Left lobe of liver (tissue), 2 donors: ENCODE measurements around the gene TPRG1L. TPM values are rescaled to one million over a fixed set of nuclear protein-coding genes. Genes with fewer than 3 reads are reported as not detected.

Source experiments
- ATAC-seq: fragments of 200-7000 bp; cut with Tn5 transposase; one replicate; pipeline ENCODE4 v1.9.1; 2020; ENCODE audit warnings: mild to moderate bottlenecking, moderate library complexity
- DNase-seq: peaks from one replicate; pipeline ENCODE4 v3.0.0-alpha.2; 2020; ENCODE audit warnings: low spot score
- total RNA-seq: library from RNA; stranded (reverse); gene quantifications from one replicate; pipeline ENCODE4 v1.2.1, GENCODE V29; 2021
- donor health status: DM: no; HTN: no; CAD: no; lungs with moderate emphysema.
- donor health status: DM: no; HTN: yes; CAD: no.

TPRG1L gene
- total RNA-seq, 1 donor from 2014 or later, result 49.9 TPM

DNA sequence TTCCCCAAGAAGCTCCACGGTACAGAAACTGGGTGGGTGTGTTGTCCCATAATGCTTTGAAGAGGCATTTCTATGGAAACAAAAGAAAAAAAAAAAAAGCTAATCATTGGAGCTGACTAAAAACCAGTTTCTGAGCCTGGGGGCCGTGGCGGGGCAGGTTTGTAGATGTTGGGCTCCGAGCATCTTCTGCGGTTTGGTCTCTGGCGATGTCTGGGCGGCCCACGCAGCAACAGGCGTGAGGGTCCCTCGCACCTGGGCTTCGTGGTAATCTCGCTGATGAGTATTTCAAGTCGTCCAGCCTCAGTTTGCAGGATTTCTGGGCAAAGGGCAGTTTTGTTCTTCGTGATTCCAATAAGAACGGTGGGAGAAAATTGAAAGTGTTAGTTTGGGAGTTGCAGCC is 34.3 kb downstream of the TPRG1L start:
- no peak for DNase-seq

DNA sequence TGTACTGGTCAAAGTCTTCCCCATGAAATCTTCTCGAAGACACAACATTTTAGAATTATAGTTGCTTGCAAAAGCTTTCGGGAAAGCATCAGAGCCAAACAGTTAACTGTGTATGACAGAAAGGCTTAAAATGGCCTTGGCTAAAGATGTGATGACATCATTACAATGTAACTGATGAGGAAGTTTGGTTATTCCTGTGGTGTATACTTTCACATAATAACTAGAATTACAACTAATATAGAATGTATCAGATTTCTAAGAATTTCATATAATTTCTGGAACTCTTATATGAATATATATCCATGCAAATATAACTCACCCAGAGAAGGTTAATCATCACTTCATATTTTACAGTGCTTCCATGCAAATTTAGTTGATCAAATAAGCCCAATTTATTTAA is 35.9 kb downstream of the TPRG1L start:
- ATAC-seq (no peak), DNase-seq (no peak)

More for the DNA sequence above, 34.3 kb downstream of the TPRG1L start:
- ATAC-seq, result no peak

DNA sequence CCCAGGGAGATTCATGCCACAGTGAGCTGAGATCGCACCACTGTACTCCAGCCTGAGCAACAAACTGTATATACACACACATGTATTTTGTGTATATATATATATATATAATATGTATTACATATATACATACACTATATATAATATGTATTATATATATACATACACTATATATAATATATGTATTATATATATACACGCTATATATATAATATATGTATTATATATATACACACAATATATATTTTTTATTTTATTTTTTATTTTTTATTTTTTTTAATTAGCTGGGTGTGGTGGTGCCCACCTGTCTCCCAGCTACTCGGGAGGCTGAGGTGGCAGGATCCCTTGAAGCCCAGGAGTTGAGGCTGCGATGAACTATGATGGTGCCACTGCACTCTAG is 36.8 kb downstream of the TPRG1L start:
- DNase-seq (no peak), ATAC-seq (no peak)

DNA sequence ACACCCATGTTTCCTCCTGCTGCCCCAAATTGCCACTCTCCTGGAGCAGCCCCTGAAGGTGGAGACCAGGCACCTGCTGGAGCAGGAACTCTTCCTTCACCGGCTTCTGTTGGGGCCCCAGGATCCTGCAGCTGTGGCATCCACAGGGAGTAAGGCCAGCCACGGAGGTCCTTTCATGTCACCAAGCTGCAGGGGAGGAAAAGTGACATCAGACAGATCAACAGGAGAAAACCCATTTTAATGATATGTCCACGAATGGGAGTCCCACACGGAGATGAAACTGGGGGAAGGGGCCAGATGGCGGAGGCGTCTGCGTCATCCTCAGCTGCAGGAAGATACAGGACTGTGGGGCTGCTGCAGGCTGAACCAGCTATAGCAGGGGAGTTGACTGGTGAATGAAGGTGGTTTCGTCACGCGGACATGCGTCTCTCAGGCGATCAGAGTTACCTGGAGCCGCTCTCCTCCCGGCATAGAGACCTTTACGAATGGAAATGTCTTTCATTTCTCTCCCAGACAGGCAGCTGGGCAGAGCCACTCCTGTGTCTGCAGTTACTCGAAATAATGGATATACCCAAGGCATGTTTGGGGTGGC is 37.4 kb downstream of the TPRG1L start:
- DNase-seq, result no peak
- ATAC-seq, result no peak

DNA sequence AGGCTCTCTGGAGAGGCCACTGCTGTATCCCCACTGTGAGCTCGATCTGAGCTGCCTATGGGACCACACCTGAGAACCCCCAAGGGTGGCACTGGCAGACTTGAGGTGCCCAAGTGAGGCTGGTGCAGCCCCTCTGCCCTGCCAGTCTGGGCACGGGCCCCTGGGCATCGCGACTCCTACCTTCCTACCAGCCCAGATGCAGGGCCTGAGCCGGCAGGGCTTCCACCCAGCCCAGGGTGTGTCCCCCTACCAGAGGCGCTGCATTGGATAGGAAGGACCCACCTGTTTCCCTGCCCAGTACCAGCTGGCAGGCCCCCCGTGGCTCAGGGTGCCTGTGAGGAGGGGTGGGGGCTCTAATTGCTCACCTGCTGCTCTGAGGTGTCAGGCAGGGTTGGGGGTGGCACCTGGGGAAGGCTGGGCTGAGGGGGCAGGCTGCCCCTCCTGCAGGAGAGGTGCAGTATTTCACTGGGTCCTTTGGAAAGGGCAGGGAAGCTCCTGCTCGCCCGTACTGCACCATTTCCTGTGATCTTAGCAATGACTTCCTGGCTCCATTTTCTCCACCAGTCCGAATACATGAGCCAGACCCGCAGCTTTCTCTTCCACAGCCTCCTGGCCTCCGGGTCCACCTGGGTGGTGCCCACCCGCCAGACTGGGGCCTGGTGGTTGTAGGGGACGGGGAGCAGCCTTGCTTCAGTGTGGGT is 39.3 kb downstream of the TPRG1L start:
- DNase-seq (no peak), ATAC-seq (no peak)

DNA sequence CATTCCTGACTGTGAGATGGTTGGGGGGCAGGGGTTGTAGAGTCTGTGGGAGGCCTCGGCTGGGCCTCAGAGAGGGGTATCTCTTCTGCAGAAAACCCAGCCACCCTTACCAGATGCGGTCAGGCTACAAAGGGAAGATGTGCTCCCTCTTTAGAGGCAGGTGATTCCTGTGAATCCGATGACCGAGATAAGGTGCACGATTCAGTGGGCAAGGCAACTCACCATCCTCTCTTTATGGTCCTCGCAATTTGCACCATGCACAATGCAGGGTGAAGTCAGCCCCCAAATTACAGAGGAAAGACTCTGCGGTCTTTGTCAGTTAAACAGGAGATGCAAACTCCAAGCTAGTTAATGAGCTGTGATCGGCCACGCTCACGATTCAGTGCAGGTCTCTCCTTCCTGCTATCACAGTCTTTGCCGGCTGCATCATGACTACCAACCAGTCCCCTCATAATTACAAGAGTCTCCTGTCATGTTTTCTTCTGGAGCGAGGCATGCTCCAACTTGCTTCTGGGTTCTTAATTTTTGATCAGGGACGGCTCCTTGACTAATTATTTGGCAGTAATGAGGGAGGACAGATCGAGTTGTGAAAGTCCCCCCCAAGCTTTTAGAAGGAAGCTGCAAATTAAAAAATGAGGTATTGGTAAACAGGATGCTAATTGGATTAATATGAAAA is 40.0 kb downstream of the TPRG1L start:
- no peak for DNase-seq

DNA sequence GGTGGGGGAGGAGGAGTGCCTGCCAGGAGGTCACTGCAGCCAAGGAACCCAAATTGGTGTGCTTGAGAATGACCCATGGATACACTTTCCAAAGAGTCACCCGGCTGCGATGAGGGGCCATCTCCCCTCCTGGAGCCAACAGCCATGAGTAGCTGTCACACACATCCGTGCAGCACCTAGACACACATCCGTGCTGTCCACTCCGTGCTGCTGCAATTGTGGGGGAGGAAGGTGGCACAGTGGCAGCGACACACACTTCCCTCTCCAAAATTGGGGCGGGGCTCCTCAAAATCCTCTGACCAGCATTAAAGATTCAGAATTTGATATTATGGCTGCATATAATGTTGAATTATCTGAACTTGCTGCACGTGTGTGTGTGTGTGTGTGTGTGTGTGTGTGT is 43.3 kb downstream of the TPRG1L start:
- DNase-seq, result no peak
- ATAC-seq, result no peak

More for the DNA sequence above, 40.0 kb downstream of the TPRG1L start:
- no peak for ATAC-seq

DNA sequence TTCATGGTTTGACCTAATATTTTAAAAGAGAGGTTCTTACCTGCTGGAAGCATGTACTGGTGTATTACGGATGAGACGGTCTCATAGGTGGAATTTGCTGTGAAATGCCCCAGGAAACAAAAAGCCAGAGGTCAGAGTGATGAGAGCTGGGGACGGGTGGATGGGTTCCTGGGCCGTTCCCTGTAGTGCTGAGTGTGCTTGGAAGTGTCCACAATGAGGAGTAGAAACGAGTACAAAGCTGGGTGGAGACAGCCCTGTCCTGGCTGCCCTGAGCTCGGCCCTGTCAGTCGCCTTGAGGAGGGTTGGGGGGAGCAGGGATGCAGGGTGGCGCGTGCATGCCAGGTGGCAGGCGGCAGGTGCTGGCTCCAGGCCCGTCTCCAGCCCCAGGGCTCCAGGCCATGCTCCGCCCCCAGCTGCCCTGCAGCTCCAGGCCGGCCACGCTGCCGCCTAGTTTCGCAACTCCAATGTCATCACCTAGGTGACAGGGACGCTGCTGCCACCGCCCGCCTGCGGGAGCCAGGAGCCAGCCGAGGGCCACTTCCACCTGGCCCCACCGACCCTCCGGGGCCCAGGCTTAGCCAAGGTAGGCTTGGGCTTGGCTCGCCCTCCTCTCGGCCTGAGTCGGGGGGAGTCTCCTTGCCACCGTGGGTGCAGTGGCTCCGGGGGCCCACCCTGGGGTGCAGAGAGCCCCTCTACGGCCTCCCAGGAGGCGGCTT is 43.9 kb downstream of the TPRG1L start:
- ATAC-seq, result peak; percentile 93
- DNase-seq, result peak; percentile 96

DNA sequence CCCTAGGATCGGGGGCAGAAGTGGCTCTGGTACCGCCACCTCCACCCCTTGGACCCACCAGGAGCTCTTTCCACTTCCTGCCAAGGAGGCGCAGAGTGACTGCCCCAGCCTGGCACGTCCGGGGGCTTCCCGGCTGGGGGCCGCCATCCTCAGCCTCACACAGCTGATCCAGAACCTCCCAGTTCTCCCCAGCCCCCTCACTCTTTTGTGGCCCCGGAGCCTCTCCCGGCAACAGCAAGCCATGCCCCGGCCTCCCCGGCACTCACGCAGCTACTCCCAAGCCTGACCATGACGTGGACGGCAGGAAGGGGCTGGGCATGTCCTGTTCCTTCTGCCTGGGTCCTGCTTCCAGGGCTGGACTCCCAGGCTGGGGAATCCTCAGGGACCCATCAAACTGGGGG is 44.6 kb downstream of the TPRG1L start:
- no peak for DNase-seq

DNA sequence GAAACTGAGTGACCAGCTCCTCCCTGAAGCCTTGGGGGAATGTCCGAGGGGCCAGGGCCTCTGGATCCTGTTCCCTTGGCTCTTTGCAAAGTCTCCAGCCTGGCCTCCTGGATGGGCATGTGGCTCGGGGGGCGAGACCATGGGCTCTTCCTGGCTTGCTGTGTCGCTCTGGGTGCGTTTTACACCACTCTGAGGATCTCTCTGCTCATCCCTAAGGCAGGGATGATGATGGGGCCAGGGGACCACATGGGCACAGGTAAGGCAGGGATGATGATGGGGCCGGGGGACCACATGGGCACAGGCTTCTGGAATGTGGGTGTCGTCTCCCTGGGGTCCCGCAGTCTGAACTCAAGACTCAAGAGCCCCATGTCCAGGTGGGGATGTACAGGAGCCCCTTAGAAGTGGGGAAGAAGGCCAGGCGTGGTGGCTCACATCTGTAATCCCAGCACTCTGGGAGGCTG is 45.2 kb downstream of the TPRG1L start:
- DNase-seq (no peak), ATAC-seq (no peak)

More for the DNA sequence above, 44.6 kb downstream of the TPRG1L start:
- ATAC-seq, result no peak

DNA sequence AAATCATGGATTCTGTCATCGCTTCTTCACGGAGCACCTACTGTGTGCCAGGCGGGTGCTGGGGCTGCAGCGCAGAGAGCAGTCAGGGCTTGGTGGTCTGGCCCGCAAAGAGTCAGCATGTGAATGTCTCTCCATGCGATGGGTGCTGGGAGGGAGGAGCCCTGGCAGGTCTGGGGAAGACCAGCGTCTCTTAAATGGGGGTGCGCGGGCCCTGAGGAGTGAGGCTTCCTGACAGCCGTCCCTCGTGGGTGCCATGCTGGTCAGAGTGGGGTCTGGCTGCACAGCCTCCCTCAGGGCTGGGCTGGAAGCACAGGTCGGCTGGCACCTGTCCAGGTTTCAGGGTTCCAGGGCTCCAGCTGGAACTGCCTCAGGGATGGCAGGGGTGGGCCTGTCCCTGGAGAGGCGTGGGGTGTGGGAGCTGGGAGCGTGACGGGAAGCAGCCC is 46.0 kb downstream of the TPRG1L start:
- ATAC-seq (no peak), DNase-seq (no peak)

DNA sequence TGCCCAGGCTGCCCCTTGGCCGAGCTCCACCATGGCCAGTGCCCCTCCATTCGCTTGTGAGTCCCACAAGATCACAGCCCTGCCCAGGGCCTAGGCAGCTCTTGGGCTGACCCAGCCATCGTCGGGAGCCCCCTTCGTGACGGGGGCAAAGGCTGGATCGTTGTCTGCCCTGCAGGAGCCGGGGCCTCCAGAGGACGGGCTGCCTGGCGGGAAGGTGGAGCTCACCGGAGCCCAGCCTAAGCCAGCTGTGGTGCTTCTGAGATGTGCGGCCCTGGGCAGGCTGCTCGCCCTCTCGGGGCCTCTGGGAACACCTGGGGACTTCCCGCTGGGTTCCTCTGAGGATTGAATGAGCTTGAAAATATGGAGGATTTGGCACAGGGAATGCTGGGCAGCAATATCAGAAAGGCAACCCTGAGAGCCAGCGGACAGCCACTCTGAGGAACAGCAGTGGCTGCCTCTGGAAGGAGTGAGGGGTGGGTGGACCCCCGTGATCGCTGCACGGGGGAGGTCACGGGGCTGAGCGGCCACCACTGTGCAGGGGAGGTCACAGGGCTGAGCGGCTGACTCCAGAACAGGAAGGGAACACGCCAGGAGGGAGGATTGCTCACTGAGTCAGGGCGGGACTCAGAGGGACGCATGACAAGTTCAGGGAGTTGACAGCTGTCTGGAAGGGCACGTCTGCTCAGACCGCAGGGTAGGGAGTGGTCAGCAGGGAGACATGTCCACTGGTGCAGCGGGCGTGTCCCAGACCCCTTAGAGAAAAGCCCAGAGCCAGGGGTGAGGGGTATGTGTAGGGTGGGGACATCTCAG is 46.8 kb downstream of the TPRG1L start:
- DNase-seq, result no peak
- ATAC-seq, result no peak

DNA sequence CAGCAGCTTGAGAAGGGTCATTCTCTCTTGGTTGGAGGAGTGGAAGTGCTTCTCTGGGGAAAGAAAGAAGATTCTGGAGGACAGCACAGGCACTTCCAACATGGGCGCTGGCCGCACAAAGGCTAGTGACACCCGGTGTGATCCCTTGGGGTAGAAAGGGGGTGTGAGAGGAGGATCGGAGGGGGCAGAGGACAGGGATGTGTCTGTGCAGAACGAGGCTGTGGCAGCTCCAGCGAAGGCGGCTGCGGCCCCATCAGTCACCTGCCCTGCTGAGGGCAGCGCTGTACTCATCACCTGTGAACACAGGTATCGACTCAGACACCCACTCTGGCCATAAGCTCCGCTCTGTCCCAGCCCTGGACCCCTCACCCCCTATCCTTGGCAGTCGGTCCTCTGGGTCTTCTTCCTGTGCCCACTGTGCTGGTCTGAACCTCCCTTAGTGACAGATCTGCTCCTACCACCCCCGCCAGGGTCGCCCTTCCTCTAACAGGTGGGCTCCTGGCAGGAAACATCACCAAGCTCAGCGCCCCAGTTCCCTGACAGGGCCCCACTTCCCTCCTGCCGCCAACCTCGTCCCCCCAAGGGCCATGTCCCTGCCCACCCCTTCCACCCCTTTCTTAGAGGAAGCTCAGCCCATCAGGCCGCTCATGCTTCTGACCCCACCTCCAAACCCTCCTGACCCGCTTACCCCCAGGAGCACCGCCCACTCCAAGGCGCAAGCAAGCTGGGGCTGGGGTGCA is 47.6 kb downstream of the TPRG1L start:
- DNase-seq (no peak), ATAC-seq (no peak)

DNA sequence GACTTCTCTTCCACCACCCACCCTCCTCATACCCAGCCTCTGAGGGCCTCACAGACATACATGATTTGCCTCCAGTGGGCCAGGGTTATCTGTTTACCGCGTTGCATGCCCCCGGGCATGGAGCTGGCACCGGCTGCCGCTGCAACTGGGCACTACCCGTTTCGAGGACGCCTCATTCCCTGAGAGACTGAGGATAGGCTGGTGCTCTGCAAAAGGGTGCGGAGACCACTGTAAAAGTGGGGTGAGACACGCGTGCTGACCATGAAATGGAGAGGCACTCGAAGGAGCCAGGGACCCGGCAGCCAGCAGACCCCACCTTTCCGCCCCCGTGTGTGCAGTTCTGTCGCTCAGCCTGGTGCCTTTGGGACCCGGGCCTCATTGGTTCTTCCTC is 48.2 kb downstream of the TPRG1L start:
- no peak for DNase-seq

DNA sequence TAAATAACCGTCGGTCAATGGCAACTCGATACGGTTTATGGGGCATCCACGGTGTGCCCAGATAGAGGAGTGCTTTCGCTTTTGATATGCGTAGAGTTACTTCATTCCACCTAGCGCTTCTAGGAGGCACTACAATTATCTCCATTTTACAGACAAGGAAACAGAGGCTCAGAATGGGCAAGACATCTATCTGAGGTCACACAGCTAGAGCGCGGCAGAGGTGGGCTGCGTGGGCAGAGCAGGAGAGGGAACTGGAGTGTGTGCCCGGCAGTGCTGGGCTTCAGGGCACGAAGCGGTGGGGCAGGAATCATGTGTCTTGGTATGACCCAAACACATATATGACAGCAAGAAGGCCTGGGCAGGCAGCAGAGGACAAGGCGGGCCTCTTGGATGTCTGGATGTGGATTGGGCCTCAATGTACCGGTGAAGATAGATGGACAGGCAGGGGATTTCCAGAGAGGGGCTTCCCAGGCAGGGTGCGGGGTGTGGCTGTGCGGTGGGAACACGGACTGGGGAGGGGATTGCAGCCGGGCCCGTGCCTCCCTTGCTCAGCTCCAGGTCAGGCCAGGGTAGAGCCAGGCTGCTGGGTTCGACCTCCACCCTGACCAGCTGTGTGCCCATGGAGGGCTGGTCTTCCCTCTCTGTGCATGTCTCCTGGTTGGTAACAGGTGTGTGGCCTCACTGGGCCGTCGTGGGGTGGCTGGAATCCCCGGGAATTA is 48.7 kb downstream of the TPRG1L start:
- ATAC-seq (no peak), DNase-seq (no peak)

More for the DNA sequence above, 48.2 kb downstream of the TPRG1L start:
- no peak for ATAC-seq

DNA sequence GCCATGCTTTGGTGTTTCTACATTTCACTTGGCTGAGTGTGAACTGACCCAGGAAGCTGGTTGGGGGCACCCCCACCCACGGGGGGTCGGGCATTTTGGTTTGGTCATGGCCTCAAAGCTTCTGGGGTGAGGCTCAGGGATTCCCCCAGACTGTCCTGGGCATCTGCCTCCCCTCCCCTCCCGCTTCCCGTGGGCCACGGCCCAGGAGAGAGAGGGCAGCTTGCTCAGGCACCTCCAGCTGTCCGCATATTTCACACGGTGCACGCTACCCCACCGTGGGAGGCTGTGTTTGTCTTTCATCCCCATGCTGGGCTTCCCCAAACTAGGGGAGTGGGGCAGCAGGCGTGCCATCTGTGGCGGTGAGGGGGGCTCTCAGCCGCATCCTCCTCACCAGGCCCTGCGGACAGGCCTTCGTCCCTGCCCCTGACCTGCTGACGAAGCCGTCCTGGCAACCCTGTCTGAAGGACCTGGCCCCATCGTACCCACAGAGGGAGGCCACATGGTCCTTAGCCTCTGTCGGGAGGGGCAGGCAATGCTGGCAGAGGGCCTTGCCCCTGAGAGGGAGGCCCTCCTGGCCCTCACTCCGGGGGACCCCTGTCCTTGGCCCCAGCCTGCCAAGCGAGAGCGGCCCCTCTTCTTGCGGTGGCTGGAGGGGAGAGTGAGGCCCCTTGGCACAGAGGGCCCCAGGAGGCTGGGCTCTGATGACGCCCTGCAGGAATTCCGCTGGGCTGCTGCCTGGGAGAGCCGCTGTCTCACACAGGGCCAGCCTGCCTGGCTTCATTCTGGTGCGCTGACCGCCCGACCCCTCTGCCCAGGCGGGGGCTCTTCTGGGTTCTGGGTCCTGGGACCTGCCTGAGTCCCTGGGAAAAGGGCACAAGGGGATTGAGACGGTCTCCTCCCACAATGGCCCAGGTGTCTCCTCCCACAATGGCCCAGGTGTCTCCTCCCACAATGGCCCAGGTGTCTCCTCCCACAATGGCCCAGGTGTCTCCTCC is 49.6 kb downstream of the TPRG1L start:
- ATAC-seq, result no peak
- no peak for DNase-seq

DNA sequence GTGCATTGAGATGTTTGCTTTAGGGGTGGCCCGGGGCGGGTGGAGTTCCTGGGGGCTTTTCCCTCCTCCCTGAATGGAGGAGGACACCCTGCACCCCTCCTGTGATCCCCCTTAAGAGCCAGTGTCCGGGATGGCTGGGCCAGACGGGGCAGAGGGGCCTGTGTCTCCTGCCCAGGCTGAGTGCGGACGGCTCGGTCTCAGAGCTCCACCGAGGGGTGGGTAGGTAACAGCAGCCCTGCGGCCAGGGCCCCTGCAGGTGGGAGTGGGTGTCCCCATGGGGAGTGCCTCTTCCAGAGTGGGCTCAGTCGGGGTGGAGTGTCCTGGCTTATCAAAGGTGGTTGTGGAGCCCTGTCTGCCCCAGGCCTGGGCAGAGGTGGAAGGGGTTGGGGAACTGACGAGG is 50.6 kb downstream of the TPRG1L start:
- no peak for ATAC-seq

More for the DNA sequence above, 50.6 kb downstream of the TPRG1L start:
- no peak for DNase-seq
